HG03442 (cell line): ENCODE measurements around the gene DGKD.

ENCODE experiments used
- ATAC-seq: cut with Tn5 transposase; IDR thresholded peaks from one replicate; pipeline ENCODE4 v1.9.1; 2021; ENCODE audit warnings: mild to moderate bottlenecking, moderate library complexity; ENCODE audit not compliant: unreplicated experiment

DGKD gene

GRCh38 chr2:233408366-233409285 is 54.3 kb downstream of the DGKD start:
- ATAC-seq, result no peak

DNA sequence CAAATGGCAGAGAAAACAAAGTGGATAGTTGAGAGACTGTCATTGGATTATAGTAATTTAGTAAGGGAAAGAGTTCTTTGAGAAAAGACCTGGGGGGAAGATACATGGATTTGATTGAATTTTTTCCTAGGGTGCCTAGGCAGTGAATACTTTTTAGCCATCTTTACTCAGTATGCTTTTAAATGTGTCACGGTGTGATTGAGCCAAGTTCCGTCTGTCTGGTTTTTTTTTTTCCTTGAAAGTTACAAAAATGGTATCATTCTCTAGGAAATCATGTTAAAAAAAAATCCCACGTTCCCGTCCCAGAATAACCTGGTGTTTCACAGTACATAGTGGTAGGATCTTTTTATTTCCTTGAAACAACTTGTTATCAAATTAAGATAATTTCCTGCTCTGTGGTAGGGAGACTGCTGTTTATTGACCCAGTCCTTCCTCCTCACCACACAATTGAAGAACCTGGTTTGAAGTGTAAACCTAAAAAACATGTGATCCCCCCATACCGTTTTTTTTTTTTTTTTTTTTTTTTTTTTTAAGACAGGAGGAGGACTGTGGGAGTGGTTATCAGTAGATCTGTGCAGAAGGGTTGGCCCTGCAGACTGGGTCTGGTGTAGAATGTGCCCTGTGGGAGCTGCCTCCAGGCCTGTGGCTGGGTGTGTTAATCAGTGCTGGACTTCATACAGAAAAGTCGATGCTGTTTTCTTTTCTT is 55.1 kb downstream of the DGKD start:
- ATAC-seq, result no peak

- ATAC-seq, result no peak
These were observed 56.0 kb downstream of the DGKD start for GRCh38 chr2:233410196-233410760.

GRCh38 chr2:233411162-233411561 is 56.9 kb downstream of the DGKD start:
- ATAC-seq, result no peak

DNA sequence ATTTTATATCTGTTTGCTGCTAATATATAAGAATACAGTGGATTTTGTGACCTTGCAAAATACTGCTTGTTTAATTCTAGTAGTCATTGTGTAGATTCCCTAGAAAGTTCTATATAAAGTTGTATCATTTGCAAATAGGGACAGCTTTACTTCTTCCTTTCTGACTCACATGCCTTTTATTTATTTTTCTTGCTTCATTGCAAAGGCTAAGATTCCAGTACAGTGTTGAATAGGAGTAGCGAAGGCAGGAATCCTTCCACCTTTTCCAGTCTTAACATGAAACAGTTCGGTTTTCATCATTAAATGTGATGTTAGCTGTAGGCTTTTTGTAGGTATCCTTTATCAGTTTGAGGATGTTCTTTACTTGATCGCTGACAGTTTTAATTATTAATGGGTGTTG is 58.1 kb downstream of the DGKD start:
- no peak for ATAC-seq

DNA sequence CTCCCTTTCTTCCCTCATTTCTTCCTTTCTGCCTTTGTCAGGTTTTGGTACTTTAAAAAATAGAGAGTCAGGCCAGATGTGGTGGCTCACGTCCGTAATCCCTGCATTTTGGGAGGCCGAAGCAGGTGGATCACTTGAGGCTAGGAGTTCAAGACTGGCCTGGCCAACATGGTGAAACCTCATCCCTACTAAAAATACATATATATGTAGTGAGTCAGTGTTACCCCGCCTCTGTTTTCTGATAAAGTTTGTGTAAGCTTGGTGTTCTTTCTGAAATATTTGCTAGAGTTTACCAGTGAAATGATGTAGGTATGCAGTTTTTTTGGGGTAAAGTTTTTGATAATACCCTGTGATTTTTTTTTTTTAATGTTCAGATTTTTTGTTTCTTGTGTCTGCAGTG is 58.8 kb downstream of the DGKD start:
- ATAC-seq, result no peak

- no peak for ATAC-seq
These were observed 59.4 kb downstream of the DGKD start for GRCh38 chr2:233413559-233414272.

- no peak for ATAC-seq
These were observed 60.0 kb downstream of the DGKD start for GRCh38 chr2:233414273-233414654.

GRCh38 chr2:233414777-233415570 is 60.7 kb downstream of the DGKD start:
- ATAC-seq, result no peak

- no peak for ATAC-seq
These were observed 61.9 kb downstream of the DGKD start for GRCh38 chr2:233416199-233416598.

DNA sequence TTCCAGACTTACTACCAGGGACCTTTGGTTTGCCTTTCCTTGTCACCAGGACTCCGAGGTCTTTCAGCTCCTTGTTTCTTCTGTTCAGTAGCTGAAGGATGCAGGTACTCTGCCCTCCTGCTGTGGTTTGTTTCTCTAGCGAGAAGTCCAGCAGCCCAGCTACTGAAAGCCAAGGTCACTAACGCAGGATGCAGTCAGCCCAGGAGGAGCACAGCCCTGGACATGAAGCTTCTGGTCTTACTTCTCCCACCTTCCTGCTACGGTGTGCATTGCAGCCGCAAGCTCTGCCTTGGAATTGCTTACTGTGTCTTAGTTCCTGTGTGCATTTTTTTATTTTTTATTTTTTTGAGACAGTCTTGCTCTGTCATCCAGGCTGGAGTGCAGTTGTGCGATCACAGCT is 62.4 kb downstream of the DGKD start:
- ATAC-seq, result no peak

DNA sequence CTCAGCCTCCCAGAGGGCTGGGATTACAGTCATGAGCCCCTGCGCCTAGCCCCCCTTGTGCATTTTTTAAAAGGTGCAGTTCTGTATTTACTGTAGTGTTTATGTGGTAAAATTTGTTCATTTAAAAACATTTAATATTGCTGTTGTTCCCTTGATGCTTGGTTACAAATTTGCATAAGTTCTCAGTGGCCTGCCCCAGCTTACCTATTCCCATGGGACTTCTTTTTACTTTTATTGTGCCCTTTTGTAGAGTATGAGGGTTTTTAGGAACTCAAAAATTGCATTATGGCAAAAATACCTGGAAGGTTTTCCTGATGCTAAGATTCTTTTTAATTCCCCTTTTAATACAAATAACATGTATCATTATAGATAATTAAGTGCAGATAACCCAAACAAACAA is 63.0 kb downstream of the DGKD start:
- ATAC-seq, result no peak

GRCh38 chr2:233418052-233418760 is 63.9 kb downstream of the DGKD start:
- no peak for ATAC-seq

DNA sequence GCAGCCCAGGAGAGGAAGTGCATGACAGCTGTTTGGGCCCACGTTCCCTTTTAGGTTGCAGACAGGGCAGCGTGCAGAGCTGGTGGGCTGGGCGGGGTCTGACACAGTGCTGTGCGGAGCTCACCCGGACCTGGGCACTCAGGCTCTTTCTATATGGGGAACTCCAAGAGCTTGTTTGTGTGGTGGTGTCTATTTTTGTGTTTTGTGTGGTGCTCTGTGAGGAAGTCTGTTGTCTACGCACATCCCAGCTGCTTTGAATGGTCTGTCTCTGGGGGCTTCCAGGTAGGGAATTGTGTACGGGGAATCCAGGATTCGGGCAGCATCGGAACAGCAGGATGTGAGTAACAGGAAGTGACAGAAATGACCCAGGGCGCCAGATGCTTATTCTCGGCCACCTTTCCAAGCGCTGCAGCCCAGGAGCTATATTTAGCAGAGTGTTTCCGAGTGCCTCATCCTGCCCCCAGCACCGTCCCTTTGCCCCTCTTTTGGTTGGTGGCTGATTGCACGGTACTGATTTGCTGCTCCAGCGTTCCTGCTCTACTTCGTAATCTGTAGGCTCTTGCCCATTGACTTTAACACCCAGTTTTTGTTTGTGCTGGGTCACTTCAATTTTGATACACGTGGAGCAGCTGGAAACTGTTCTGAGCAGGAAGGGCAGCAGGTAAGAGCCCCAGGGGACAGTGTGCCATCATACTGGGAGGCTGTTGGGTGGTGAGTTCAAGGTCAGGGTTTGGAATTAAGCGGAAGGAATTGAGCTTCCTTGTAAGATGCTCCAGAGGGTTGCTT is 64.7 kb downstream of the DGKD start:
- no peak for ATAC-seq

GRCh38 chr2:233419602-233420391 is 65.5 kb downstream of the DGKD start:
- ATAC-seq, result no peak

- ATAC-seq, result no peak
These were observed 67.0 kb downstream of the DGKD start for GRCh38 chr2:233421091-233421816.

DNA sequence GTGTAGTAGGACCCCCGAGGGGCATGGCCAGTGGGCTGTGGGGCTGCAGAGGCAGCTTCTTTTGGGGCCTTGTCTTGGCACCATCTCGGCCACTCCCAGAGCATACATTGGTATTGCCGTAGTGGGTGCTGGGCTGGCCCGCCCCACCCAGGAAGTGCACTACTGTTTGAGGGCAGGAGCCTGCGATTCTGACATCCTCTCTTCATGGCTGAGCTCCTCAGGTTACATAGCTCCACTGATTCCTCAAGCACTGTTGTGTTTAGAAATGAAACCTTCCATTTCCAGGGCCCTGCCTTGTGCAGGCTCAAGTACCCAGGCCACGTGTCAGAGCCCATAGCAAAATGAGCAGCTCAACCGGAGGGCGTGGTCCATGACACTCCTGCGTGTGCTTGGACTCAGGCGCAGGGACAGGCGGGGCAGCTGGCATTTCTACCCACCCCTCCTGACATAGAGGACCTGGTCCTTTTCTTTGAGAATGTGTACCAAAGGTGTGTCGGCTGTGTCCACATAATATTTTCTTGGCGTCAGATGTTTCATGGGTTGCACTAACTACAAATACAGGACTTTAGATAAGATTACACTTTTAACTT is 67.9 kb downstream of the DGKD start:
- ATAC-seq, result peak; percentile 49
